GM18526 (cell line): Measurements from ENCODE around the gene SETD4.

Experiments used
- POLR2A ChIP-seq: IDR thresholded peaks from 3 replicates; pipeline ENCODE4 v1.6.1; 2011; ENCODE audit not compliant: insufficient read length; ENCODE audit errors: extremely low read depth

Gene SETD4

DNA sequence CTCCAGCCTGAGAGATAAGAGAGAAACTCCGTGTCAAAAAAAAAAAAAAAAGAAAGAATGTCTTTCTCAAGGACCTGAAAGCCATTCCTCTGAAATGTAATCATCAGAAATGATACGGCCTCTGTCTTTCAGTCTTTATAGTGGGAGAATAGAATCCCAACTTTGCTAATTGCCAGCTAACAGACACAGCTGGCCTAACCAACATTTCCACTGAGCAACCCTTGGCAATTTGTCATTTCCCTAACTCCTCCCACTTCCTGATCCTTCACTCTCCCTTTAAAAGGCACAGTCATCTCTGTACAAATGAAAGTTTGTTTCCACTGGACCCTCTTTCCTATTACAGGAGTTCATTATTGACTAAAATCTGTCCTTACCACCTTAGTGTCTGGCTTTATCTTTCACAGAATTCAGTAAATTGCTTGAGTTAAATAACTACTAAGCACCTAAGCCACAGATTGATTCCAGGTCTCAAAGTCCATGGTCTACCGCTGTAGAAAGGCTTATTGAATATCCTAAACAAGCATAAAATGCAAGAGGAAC is 5.2 kb upstream of the SETD4 start:
- TF ChIP-seq POLR2A = no peak

- TF ChIP-seq POLR2A = no peak
Measured at GRCh38 chr21:36064085-36064460, 3.7 kb upstream of the SETD4 start.

- no peak for TF ChIP-seq POLR2A
Measured at GRCh38 chr21:36063375-36064084, 3.2 kb upstream of the SETD4 start.

DNA sequence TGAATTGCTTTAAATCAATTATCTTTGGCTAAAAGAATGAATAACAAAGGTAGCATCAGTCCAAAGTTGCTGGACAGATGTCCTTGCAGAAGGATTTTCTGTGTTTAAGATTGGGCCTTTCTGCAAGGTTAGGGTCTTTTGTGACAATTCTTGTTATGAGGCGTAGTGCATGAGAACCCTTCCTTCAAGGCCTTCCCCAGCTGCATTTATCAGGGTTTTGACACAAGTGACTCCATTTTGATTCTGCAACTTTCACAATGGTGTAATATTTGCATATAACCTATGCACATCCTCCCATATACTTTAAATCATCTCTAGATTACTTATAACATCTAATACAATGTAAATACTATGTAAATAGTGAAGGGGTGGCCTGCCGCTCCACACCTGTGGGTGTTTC is 1.1 kb upstream of the SETD4 start:
- no peak for TF ChIP-seq POLR2A

GRCh38 chr21:36059823-36060158 is 535 bp downstream of the SETD4 start:
- TF ChIP-seq POLR2A = no peak

- TF ChIP-seq POLR2A = no peak
Measured at GRCh38 chr21:36055551-36055950, 4.8 kb downstream of the SETD4 start.

DNA sequence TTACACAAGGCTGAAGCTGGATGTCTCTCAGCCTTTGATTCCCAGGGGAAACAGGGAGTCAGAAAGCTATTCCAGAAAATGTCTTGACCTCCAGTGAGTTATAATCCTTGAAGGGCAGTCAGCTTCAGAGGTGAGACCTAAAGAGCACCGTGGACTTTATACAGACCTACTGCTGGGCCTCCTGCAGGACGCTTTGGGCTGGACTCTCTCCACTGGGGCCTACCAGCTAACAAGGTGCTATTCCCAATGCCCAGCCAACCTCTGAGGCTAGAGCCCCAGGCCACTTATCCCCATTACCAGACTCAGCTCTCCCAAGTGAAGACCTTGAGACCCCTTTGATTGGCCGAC is 6.6 kb downstream of the SETD4 start:
- TF ChIP-seq POLR2A = no peak

- TF ChIP-seq POLR2A = no peak
Measured at GRCh38 chr21:36052860-36053714, 7.2 kb downstream of the SETD4 start.

DNA sequence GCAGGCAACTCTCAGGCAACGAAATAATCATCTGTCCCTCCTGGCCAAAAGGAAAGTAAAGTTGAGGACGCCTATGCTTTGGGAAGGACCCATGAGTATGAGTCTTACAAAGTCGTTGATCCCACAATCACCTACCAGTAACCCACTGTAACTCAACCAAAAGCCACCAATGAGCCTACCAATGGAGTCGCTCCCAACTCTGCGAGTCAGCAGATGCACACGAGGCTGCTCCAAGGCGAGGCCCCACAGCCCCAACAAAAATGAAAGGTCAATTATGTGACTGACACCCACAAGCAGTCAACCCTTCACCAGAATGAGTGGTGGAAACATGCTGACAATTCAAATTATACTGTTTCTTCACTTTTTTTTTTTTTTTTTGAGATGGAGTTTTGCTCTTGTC is 12.0 kb downstream of the SETD4 start:
- TF ChIP-seq POLR2A = no peak

DNA sequence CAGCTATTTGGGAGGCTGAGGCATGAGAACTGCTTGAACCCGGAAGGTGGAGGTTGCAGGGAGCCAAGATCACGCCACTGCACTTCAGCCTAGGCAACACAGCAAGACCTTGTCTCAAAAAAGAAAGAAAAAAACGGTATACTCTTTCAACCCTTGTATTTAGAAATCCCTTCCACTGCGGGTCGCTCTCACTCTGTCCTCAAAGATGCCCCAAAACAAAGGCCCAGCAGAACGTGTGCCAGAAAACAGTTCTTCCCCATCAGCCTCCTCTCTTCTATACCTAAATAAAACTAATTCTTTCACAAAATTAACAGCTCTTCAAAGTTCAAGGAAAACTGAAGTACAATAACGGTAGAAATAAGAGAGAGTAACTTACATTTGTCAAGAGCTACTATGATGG is 13.2 kb downstream of the SETD4 start:
- no peak for TF ChIP-seq POLR2A

GRCh38 chr21:36045993-36046392 is 14.3 kb downstream of the SETD4 start:
- no peak for TF ChIP-seq POLR2A

DNA sequence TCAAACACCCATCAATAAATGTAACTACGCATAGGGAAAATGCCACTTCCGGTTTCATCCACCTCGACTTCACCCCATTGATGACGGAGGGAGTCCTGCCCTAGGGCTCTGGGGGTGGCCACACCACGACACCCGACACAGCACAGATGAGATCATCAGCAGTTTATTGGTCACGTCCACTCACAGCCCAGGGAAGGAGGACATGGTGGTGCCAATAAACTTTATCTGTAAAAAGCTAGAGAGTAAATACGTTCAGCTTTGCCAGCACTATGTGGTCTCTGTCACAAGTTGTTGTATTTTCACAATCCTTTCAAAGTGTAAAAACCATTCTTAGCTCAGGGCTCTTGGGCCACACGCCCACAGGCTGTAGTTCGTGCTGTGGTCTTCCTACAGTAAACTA is 16.3 kb downstream of the SETD4 start:
- no peak for TF ChIP-seq POLR2A

GRCh38 chr21:36041910-36042309 is 18.4 kb downstream of the SETD4 start:
- no peak for TF ChIP-seq POLR2A

DNA sequence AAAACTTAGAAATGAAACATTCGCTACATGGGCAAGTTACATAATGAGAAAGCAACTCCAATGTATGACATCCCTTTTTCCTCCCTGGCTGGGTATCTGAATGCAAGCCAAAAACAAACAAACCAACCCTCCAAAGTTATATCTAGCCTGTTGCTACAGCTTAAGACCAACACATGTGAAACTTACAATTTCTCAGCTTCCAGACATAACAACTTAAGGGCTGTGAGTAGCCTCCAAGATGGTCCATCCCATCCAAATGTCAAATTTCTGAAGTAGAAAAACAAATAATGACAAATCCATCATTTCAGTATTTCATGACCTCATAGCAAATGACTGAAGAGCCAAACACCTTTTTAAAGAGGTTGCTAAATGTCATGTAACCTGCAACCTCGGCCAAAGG is 19.9 kb downstream of the SETD4 start:
- TF ChIP-seq POLR2A = no peak

GRCh38 chr21:36039861-36040260 is 20.5 kb downstream of the SETD4 start:
- TF ChIP-seq POLR2A = no peak

GRCh38 chr21:36038701-36039497 is 21.4 kb downstream of the SETD4 start:
- TF ChIP-seq POLR2A = no peak
